Activated naive CD4-positive, alpha-beta T cell treated with anti-CD3 and anti-CD28 coated beads, Interleukin-2, amount 10 ng/mL, durations not matched to agents 5 hours and 36 hours (primary cell): ENCODE data around the gene TSPAN15. TPM values are rescaled to one million over a fixed set of nuclear protein-coding genes. Genes with fewer than 3 reads are reported as not detected.

Source experiments
- total RNA-seq, 2 experiments: library from RNA; stranded (reverse); gene quantifications; one replicate each; pipeline ENCODE4 v1.2.3, GENCODE V29; 2021

TSPAN15 gene
- 10 to 100 TPM; 10.5 to 10.7 TPM for total RNA-seq

GRCh38 chr10:69451209-69451783 lies at the start of gene TSPAN15:
Gene TSPAN15 (plus strand): TSS chr10:69451465. CDS start chr10:69451595, 130 bp downstream.

GRCh38 chr10:69416695-69417094 lies 34.6 kb upstream of the TSPAN15 start, which contains the start of gene TACR2:
Gene TACR2 (minus strand): TSS chr10:69416918. CDS start chr10:69416323, 595 bp downstream.

Other genes starting within 250 kb of the TSPAN15 start
- 1 to 10 TPM; 6.9 to 9.6 TPM for gene HKDC1, start 231.1 kb upstream of the TSPAN15 start, total RNA-seq
- gene HK1, start 173.0 kb upstream of the TSPAN15 start, total RNA-seq, result 100 to 1,000 TPM; 122 to 126 TPM
- gene TACR2, start 34.5 kb upstream of the TSPAN15 start, total RNA-seq, result not detected
- not detected for gene NEUROG3, start 122.0 kb downstream of the TSPAN15 start, total RNA-seq
- 1 to 10 TPM; 5.2 to 6.1 TPM for gene FAM241B, start 178.8 kb downstream of the TSPAN15 start, total RNA-seq